ENCODE data around the gene STAT5B. TPM values are rescaled to one million over a fixed set of nuclear protein-coding genes. Genes with fewer than 3 reads are reported as not detected.

The STAT5B gene
- total and polyA plus RNA-seq, 9 of the 15 experiments (the other 6 are each of a cell fraction or from before 2014, with no cell fraction given): 20.8 to 176 (median 92.4) TPM

DNA sequence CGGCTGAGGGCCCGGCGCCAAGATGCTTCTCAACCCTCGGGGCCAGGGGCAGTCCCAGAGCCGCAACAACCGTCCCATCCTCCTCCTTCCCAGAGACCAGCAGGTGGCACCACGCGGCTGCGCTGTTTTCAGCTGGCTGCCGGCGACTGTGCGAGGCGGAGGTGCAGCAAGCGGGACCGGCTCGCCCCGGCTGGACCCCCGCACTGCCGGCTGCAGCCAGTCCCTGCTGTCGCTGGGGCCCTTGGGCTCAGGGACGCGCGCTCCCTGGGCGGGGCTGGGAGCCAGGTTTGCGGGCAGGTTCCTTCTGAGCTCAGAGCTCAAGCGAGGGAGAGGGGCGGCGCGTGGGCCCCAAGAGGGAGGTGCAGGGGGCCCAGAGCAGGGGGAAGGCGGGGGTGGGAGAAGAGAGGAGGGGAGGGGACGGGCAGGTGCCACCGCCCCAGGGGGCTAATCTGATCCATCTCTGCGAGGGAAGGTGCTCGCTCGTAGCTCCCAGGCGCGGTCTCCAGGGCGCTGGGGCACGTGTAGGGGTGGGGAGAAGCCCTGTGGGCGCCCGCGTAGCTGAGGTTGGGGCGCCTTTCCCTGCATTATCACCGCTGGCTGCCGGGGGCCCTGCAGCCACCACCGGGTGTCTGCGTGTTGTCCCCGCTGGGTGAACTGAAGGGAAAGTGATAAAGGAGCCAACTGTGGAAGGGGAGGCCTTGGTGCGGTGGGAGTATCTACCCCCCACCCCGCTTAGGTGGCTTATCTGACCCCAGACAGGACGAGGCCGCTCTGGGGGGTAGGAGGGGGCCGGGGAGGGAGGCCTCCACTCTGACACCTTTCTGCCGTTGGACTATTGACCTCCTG, 36.3 kb upstream of the STAT5B start (continued):
- no peak for TF ChIP-seq PBX2 (CRISPR knock-in tag; IDR thresholded peaks at IDR 0.05; ENCODE audit: low read depth)
- no peak for TF ChIP-seq PBX2 (tag; conservative IDR thresholded peaks at IDR 0.05; ENCODE audit: low read depth)
- TF ChIP-seq, protein P1, sequence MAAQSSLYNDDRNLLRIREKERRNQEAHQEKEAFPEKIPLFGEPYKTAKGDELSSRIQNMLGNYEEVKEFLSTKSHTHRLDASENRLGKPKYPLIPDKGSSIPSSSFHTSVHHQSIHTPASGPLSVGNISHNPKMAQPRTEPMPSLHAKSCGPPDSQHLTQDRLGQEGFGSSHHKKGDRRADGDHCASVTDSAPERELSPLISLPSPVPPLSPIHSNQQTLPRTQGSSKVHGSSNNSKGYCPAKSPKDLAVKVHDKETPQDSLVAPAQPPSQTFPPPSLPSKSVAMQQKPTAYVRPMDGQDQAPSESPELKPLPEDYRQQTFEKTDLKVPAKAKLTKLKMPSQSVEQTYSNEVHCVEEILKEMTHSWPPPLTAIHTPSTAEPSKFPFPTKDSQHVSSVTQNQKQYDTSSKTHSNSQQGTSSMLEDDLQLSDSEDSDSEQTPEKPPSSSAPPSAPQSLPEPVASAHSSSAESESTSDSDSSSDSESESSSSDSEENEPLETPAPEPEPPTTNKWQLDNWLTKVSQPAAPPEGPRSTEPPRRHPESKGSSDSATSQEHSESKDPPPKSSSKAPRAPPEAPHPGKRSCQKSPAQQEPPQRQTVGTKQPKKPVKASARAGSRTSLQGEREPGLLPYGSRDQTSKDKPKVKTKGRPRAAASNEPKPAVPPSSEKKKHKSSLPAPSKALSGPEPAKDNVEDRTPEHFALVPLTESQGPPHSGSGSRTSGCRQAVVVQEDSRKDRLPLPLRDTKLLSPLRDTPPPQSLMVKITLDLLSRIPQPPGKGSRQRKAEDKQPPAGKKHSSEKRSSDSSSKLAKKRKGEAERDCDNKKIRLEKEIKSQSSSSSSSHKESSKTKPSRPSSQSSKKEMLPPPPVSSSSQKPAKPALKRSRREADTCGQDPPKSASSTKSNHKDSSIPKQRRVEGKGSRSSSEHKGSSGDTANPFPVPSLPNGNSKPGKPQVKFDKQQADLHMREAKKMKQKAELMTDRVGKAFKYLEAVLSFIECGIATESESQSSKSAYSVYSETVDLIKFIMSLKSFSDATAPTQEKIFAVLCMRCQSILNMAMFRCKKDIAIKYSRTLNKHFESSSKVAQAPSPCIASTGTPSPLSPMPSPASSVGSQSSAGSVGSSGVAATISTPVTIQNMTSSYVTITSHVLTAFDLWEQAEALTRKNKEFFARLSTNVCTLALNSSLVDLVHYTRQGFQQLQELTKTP (IDR thresholded peaks at IDR 0.05; ENCODE audit: low read depth in 1 of 2, partially characterized antibody in 2 of 2): peak; percentile 48 to 50
- peak; percentile 32; the same call in 1 of the 2 replicates for TF ChIP-seq KLF1 (tag; IDR thresholded peaks at IDR 0.05)
- TF ChIP-seq, protein P2, sequence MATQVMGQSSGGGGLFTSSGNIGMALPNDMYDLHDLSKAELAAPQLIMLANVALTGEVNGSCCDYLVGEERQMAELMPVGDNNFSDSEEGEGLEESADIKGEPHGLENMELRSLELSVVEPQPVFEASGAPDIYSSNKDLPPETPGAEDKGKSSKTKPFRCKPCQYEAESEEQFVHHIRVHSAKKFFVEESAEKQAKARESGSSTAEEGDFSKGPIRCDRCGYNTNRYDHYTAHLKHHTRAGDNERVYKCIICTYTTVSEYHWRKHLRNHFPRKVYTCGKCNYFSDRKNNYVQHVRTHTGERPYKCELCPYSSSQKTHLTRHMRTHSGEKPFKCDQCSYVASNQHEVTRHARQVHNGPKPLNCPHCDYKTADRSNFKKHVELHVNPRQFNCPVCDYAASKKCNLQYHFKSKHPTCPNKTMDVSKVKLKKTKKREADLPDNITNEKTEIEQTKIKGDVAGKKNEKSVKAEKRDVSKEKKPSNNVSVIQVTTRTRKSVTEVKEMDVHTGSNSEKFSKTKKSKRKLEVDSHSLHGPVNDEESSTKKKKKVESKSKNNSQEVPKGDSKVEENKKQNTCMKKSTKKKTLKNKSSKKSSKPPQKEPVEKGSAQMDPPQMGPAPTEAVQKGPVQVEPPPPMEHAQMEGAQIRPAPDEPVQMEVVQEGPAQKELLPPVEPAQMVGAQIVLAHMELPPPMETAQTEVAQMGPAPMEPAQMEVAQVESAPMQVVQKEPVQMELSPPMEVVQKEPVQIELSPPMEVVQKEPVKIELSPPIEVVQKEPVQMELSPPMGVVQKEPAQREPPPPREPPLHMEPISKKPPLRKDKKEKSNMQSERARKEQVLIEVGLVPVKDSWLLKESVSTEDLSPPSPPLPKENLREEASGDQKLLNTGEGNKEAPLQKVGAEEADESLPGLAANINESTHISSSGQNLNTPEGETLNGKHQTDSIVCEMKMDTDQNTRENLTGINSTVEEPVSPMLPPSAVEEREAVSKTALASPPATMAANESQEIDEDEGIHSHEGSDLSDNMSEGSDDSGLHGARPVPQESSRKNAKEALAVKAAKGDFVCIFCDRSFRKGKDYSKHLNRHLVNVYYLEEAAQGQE (IDR thresholded peaks at IDR 0.05; ENCODE audit: borderline replicate concordance): peak; percentile 99
- TF ChIP-seq, protein P2 (CRISPR knock-in tag; IDR thresholded peaks at IDR 0.05; ENCODE audit: low read depth): peak; percentile 69
- no peak for TF ChIP-seq SIRT6 (IDR thresholded peaks at IDR 0.05; ENCODE audit: low read depth, low read length)
- peak; percentile 76; the same call in 1 of the 2 replicates for TF ChIP-seq HIVEP1 (CRISPR knock-in tag; IDR thresholded peaks at IDR 0.05)
- peak in 1 of 2 experiments; percentile 88; a peak in 2 of 4 replicates for TF ChIP-seq HDAC1 (IDR thresholded peaks at IDR 0.05)
- peak; percentile 96 for TF ChIP-seq EP300 (IDR thresholded peaks at IDR 0.05; ENCODE audit: low read length)
- TF ChIP-seq, protein P3, sequence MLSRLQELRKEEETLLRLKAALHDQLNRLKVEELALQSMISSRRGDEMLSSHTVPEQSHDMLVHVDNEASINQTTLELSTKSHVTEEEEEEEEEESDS (CRISPR knock-in tag; IDR thresholded peaks at IDR 0.05): no peak
- TF ChIP-seq SMAD4 (CRISPR knock-in tag; conservative IDR thresholded peaks at IDR 0.05): peak; percentile 97

Data from K562 (cell line).